NCI-H187 (cell line): ENCODE data around the gene DNAH9.
A peak's percentile ranks its signal among the peaks of the same experiment; 100 is the strongest.

Experiments used
- DNase-seq, 2 experiments: peaks; one replicate each; lab custom pipeline; 2025; lab: John Stamatoyannopoulos, UW

Gene DNAH9

DNA sequence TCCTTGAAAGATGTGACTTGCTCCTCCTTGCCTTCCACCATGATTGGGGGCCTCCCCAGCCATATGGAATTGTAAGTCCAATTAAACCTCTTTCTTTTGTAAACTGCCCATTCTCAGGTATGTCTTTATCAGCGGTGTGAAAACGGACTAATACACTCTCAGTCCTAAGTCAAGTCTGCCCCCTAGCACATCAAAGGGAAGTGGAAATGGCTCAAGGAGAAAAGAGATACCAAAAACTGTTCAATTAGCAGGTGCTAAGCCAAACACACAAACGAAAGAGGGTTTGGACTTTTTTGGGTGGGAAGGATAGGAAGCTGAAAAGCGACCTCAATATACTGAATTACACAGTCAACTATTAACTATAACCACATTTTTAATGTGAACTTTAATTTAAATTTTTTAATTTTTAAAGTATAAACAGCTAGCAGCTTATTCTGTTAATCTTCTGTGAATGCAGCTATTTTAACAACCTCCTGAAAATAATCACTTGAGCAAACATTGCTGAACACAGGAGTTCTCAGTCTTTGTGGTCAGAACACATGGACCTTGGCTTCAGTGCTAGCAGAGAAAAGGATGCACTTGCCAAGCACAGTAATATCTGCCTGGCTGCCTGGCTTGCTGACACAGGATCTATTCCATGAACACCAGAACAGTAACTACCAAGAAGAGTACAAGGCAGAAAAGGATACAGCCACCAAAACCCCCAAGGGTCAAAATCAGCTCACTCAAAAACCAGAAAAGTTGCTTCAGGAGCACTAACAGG is 388.1 kb downstream of the DNAH9 start:
- DNase-seq, result no peak

DNA sequence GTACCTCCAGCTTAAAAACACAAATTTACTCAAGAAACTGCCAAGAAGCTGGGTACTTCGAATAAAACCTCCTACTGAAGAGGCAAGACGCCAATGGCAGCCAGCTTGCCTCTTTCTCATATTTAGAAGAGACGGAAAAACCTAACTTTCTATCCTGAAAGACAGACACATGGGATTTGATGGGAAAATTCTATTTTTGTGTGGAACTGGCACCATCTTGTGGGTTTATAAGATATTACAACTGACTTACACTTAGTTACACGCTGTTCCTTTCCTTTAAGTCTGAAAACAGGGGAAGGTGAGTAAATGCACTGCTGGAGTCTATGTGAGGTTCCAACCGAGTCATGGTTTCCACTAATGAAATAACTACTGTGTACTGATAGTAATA is 388.7 kb downstream of the DNAH9 start:
- DNase-seq, result no peak

DNA sequence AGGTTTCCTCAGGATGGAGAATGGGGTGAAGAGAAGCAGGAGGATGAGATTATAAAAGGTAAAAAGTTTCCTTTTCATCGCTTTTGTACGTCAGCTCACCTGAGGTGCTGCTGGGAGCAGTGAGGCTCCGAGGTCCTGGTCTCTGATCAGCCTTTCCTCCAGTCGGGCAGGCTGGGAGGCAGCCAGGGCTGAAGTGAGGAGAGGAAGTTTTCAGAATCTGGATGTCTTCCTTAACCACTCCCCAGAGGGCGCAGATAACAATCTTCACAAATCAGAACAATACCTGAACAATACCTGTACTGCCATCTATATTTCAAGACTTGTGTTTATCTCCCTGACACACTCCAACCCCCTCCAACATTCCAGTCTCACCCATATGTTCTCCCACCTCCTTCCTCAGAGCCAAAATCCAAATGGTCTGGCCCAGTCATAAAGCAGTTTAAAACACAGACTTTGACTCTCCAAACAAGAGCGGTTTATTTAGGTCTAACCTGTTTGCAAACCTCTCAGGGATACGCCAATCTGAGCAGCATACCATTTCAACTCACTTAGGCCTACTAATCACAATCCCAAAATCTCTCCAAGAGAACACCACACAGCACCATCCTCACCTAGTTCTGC is 392.2 kb downstream of the DNAH9 start:
- no peak for DNase-seq

DNA sequence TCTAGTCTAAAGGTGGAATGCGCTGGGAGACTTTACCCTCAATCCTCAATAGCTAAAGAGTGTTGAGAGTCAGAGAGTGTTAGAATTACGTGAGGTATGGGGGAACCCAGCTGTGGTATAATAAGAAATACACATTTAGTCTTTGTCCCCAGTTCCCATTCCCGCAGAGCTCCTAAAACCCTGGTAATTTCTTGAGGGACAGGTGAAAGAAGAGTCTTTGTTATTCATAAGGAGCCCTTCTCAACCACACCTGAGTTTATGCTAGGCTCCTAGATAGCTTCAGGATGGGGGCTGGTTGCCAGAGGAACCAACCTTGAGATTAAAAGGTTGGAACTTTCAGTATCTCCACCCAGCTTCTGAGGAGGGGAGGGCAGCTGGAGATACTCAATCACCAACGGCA is 393.2 kb downstream of the DNAH9 start:
- no peak for DNase-seq

DNA sequence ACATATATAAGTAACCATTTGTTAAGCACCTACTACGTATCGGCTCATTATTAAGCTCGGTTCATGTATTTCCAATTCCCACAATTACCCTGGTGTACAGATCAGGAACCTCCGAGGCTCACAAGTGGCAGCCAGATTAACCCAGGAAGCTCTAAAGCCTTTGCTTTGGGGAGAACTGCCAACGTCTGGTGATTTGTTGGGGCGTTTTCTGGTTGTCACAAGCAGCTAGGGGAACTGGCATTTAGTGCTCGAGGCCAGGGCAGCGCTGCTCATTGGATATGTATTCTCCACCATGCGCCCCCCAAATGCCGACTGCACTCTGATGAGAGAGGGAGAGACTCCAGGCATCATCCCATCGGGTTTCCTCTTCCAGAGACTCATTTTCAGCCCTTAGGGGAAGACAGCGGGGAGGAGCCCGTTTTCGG is 398.5 kb downstream of the DNAH9 start:
- no peak for DNase-seq

DNA sequence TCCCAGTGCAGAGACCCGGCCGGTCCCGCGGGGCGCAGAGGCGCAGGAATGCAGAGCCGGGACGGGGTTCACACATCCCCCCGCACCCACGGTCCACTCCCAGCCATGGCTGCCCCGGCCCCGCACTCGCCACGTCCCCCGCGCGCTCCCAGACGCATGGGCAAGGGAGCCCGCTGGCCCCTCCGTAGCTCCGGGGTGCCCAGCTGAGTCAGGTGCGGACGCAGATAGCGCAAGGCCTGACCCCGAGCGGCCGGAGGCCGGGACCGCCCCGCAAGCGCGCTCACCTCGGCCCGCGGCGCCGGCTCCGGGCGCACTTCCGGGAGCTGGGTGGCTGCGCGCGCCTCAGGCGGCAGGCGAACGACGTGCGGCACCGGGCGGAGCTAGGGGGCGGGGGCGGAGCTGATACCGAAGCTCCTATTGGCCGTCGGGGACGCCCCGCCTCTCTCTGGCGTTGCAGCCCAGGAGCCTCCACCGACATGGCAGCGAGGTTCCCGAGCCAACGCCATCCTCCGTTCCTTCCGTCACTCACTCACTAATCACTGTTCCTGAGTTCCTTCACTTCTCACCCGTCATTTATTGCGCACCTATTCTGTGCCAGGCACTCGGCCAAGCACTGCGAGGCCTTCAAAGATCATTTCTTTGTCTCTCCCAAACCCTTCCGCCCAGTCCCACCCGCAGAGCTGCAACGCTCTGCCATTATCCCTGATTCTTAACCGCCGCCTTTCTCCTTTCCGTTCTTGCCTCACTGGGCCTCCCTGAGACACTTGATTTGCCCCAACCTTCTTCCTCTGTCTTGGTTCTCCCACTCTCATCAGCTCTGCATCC is 399.1 kb downstream of the DNAH9 start, which contains the start of gene ZNF18:
Gene ZNF18, minus strand, starts transcription at position 329 of the 825 bp plus-strand sequence. CDS start 4,646 bp downstream, outside the sequence.
- DNase-seq, result peak; percentile 59 to 71

DNA sequence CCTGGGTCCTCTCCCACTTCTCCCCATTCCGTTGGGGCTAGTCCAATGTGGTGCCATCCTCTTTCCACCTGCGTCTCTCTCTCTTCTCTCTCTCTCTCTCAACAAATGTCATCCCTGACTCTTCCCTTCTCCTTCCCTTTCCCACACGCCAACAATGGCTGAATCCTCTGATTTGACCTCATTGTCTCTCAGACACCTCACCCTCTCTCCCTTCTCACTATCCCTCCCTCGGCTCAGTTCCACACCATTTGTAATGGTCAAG is 399.6 kb downstream of the DNAH9 start:
- no peak for DNase-seq

DNA sequence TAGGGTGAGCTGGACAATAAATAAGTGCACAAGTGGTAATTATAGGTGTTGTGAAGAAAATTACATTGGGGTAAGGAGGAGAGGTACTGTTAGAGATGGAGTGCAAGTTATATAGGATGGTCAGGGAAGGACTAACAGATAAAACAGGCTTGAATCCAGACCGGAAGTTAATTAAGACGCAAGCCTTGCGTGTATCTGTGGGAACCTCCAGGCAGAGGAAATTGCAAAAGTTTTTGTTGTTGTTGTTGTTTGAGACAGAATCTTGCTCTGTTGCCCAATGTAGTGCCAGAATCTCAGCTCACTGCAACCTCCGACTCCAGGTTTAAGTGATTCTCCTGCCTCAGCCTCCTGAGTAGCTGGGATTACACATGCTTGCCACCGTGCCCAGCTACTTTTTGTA is 401.4 kb downstream of the DNAH9 start:
- DNase-seq, result no peak

DNA sequence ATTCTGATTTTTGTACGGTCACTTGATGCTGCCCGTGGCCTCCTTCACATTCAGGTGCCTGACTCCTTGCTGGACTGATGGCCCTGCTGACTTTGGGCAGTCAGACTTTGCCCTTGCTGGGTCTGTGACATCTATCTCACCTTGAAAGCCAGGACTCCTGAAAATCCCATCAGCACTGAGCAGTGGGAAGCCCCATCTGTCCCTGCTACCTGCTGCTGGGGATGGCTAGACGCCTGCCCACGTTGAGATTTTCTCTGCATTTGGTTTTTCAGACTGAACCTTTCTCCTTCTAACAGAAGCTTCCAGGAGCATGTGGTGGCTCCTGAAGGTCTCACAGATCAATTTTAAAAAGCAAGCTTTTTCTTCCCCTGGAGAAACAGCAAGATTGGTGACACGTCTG is 409.2 kb downstream of the DNAH9 start:
- no peak for DNase-seq
